CD8-positive, alpha-beta memory T cell (primary cell): Measurements from ENCODE around the gene LIMD2. TPM values are rescaled to one million over a fixed set of nuclear protein-coding genes. Genes with fewer than 3 reads are reported as not detected.

Experiments used
- CTCF ChIA-PET: fragments of 350-600 bp; sonication (Branson Sonifier 250); formaldehyde crosslinking; loops from one replicate; lab custom pipeline; 2021; ENCODE audit warnings: antibody characterized with exemption; lab: Charles Lee
- POLR2A ChIA-PET: fragments of 350-600 bp; sonication (Branson Sonifier 250); formaldehyde crosslinking; loops from one replicate; lab custom pipeline; 2021; ENCODE audit warnings: antibody characterized with exemption; lab: Charles Lee
- DNase-seq, 5 donors: peaks; one replicate each; pipeline versions ENCODE4 v3.0.0 to v3.0.0-alpha.2; 2020 to 2022; ENCODE audit warnings: mixed read lengths in 1 of 5
- H3K27ac ChIP-seq: one replicate; pipeline ENCODE4 v1.7.0; 2013; ENCODE audit warnings: low read depth, mild to moderate bottlenecking, low read length, moderate library complexity
- H3K27me3 ChIP-seq: 2 replicates; pipeline ENCODE4 v1.7.0; 2013; ENCODE audit warnings: low read length, mild to moderate bottlenecking; ENCODE audit not compliant: insufficient read depth, poor library complexity, severe bottlenecking
- H3K36me3 ChIP-seq: 2 replicates; pipeline ENCODE4 v1.7.0; 2013; ENCODE audit warnings: mild to moderate bottlenecking, low read length, moderate library complexity; ENCODE audit not compliant: insufficient read depth
- H3K4me1 ChIP-seq: 2 replicates; pipeline ENCODE4 v1.7.0; 2013; ENCODE audit warnings: mild to moderate bottlenecking, low read length, moderate library complexity; ENCODE audit not compliant: insufficient read depth
- H3K4me3 ChIP-seq: 2 replicates; pipeline ENCODE4 v1.7.0; 2013; ENCODE audit warnings: mild to moderate bottlenecking, low read length
- H3K9me3 ChIP-seq: 2 replicates; pipeline ENCODE4 v1.7.0; 2013; ENCODE audit warnings: mild to moderate bottlenecking, low read length
- H3K27ac Mint-ChIP-seq, 8 donors: one replicate each; pipeline ENCODE4 v1.8.0; 2020 to 2021; ENCODE audit warnings: mixed read lengths in 8 of 8, mild to moderate bottlenecking in 6 of 8, inconsistent platforms in 3 of 8, moderate library complexity in 3 of 8
- H3K27me3 Mint-ChIP-seq, 2 donors: one replicate each; pipeline ENCODE4 v1.8.0; 2020 to 2021; ENCODE audit warnings: mixed read lengths in 2 of 2, mild to moderate bottlenecking in 1 of 2, moderate library complexity in 1 of 2
- H3K36me3 Mint-ChIP-seq, 3 donors: one replicate each; pipeline ENCODE4 v1.8.0; 2020 to 2021; ENCODE audit warnings: mixed read lengths in 3 of 3, inconsistent platforms in 1 of 3, mild to moderate bottlenecking in 1 of 3
- H3K4me1 Mint-ChIP-seq, 3 donors: one replicate each; pipeline ENCODE4 v1.8.0; 2020 to 2021; ENCODE audit warnings: mixed read lengths in 3 of 3, inconsistent platforms in 1 of 3, mild to moderate bottlenecking in 1 of 3
- H3K4me3 Mint-ChIP-seq, 7 donors: one replicate each; pipeline ENCODE4 v1.8.0; 2020 to 2021; ENCODE audit warnings: mixed read lengths in 7 of 7, mild to moderate bottlenecking in 6 of 7, moderate library complexity in 4 of 7, inconsistent platforms in 2 of 7
- H3K9me3 Mint-ChIP-seq, 5 donors: one replicate each; pipeline ENCODE4 v1.8.0; 2020 to 2022; ENCODE audit warnings: mixed read lengths in 5 of 5, mild to moderate bottlenecking in 3 of 5, moderate library complexity in 2 of 5, inconsistent platforms in 1 of 5
- polyA plus RNA-seq: library from polyadenylated mRNA; unstranded; fragments of 300-500 nt; fragmentation: Illumina TruSeq; gene quantifications from one replicate; pipeline ENCODE4 v1.2.3, GENCODE V29; 2021
- total RNA-seq, 2 experiments: library from RNA; stranded (reverse); gene quantifications; one replicate each; pipeline ENCODE4 v1.2.3, GENCODE V29; 2021

The LIMD2 gene
- total RNA-seq (100 to 1,000 TPM; 236 to 240 TPM), polyA plus RNA-seq (495 TPM)

DNA sequence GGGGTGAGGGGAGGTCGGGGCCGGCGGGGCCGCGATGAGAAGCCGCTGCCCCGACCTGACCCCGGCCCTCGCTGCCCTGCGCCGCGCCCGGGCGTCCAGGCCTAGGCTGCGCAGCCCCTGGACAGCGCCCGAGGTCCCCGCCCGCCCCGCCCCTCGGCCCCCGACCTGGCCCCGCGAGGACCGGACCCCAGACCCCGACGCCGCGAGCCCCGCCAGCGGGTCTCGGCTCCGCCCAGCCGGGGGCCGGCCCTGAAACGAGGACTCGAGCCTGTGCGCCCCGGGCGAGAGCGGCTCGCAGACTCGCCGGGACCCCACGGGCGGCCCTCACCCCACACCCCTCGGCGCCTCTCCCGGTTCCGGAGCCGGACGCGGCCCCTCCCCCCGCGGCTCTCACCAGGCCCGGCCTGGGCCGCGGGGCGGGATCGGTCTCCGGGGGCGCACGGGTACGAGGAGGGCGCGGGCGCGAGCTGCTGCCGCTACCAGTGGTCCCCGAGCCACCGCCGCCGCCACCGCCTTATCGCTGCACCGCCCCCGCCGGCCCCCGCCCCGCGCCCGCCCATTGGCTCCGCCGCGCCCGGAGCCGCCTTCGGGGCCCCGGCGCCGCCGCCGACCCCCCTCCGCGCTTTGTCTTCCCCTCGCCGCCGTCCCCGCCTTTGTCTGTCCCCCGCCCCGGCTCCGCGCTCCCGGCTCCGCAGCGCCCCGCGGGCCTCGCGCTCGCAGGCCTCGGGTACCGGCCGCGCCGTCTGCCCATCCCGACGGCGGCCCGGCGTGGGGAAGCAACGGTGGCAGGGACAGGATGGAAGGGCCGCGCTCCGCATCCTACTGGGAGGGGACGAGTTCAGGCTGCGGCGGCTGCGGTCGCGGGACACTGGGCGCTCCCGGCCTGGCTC lies at the start of gene LIMD2:
TSS of gene LIMD2 (minus strand) at position 488 of the 890 bp plus-strand sequence. CDS start 827 bp downstream, outside the sequence.
- Histone ChIP-seq H3K27me3 (no peaks in the 10 kb centered on the region), H3K36me3 (peaks cover 19% of the 10 kb centered on the region), H3K27ac (peak within 1 kb of the TSS; percentile 75), H3K9me3 (no peaks in the 10 kb centered on the region), H3K4me1 (peaks cover 60% of the 10 kb centered on the region), H3K4me3 (peak within 1 kb of the TSS; percentile 95)
- Mint-ChIP-seq H3K9me3 (peaks cover 0 to 6% (median 0%) of the 10 kb centered on the region in 5 donors), H3K36me3 (peaks cover 7 to 72% (median 7%) of the 10 kb centered on the region in 3 donors), H3K4me1 (peaks cover 59 to 71% (median 65%) of the 10 kb centered on the region in 3 donors), H3K4me3 (peak within 1 kb of the TSS; percentile 93 to 100 (median 98)), H3K27ac (peak within 1 kb of the TSS; percentile 95 to 100 (median 99)), H3K27me3 (peaks cover 0 to 3% of the 10 kb centered on the region in 2 donors)
- ChIA-PET POLR2A (interaction anchor here (0.5 to 4.2 kb wide), 10 partner anchors 11 to 806 kb away, joined by 3 to 45 read pairs (median 7); partner anchors contain the start of genes CCDC47, DDX42, DDX5 and MAP3K3), CTCF (interaction anchor here (4.2 kb wide), 1 partner anchor 11 kb away, joined by 39 read pairs; no protein-coding TSS in a partner anchor)
- DNase-seq = peak; percentile 80 to 92 (median 83)

DNA sequence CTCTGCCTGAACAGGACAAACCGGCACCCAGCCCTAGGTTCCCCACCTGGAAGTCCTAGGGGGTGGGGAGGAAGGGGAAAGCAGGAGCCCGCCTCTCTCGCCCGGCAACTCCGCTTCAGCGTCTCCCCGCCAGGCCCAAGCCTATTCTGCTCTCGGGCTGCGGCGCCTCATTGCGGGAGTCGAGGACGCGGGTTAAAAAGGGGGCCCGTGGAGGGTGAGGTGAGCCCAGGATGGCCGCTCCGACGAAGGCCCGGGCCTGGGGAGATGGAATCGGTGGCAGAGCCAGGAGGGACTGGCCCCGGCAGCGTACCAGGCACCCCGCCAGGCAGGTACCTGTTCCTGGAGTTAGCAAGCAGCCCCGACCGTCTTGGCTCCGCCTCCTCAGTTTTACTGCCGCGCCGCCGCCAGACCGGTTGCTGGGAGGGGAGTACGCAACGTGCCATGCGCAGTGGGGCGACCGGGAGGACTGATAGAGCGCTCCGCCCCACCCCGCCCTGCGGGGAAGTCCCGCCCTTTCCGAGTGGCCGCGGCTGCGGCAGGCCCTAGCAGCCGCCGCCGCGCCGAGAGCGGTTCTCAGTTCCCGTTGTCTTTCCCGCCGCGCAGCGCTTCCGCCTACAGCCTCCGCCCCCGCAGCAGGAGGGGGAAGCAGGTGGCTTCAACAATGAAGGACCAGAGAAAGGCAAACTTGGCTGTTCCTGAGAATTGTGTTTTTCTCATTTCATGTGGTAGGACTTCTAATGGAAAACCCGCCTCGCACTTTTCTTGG lies 41.7 kb upstream of the LIMD2 start, which contains the start of gene STRADA:
TSS of gene STRADA (minus strand) at position 392 of the 766 bp plus-strand sequence. CDS start 13,430 bp downstream, outside the sequence.
- Histone ChIP-seq H3K4me1 (peaks cover 13% of the 10 kb centered on the region), H3K4me3 (peak within 1 kb of the TSS; percentile 86), H3K27ac (peak within 1 kb of the TSS; percentile 92), H3K9me3 (no peaks in the 10 kb centered on the region), H3K27me3 (no peaks in the 10 kb centered on the region), H3K36me3 (no peaks in the 10 kb centered on the region)
- CTCF ChIA-PET = interaction anchor here (0.6 to 1.5 kb wide), 9 partner anchors 8 to 114 kb away, joined by 3 to 8 read pairs (median 5); partner anchors contain the start of genes CCDC47 and DDX42
- peak within 1 kb of the TSS; percentile 86 to 96 (median 90) for H3K4me3 Mint-ChIP-seq
- DNase-seq = peak; percentile 98 to 99 (median 98)
- H3K9me3 Mint-ChIP-seq = no peaks in the 10 kb centered on the region
- H3K36me3 Mint-ChIP-seq = peaks cover 0 to 26% (median 3%) of the 10 kb centered on the region in 3 donors
- peaks cover 0 to 2% of the 10 kb centered on the region in 2 donors for H3K27me3 Mint-ChIP-seq
- POLR2A ChIA-PET = interaction anchor here (0.5 to 3.2 kb wide), 16 partner anchors 12 to 1324 kb away, joined by 4 to 54 read pairs (median 6); partner anchors contain the start of genes CCDC47, DDX42, LIMD2 and MAP3K3
- peaks cover 17 to 25% (median 21%) of the 10 kb centered on the region in 3 donors for H3K4me1 Mint-ChIP-seq
- H3K27ac Mint-ChIP-seq = peak within 1 kb of the TSS; percentile 93 to 98 (median 94)

DNA sequence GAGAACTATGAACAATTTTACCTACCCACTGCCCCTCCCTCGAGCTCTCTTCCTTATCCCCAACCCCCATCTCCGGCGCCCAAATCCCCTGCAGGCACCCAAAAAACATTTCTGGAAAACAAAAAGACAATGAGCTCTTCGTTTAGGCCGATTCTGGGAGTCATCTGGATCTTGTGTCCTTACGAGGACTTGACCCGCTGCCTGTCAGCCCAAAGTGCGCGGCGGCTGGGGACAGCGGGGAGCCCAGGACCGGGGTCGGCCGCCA lies 41.1 kb upstream of the LIMD2 start:
- CTCF ChIA-PET = interaction anchor here (0.9 to 1.0 kb wide), 3 partner anchors 9 to 38 kb away, joined by 3 to 4 read pairs (median 4); partner anchors contain the start of genes CCDC47 and DDX42
- peak overlapping the region; percentile 92 for H3K27ac ChIP-seq
- H3K9me3 Mint-ChIP-seq = no peaks in the 10 kb centered on the region
- peaks cover 0 to 2% of the 10 kb centered on the region in 2 donors for H3K27me3 Mint-ChIP-seq
- peaks cover 13% of the 10 kb centered on the region for H3K4me1 ChIP-seq
- H3K4me3 Mint-ChIP-seq = peak overlapping the region; percentile 86 to 96 (median 90)
- H3K9me3 ChIP-seq = no peaks in the 10 kb centered on the region
- peak overlapping the region; percentile 86 for H3K4me3 ChIP-seq
- peak overlapping the region; percentile 93 to 98 (median 94) for H3K27ac Mint-ChIP-seq
- POLR2A ChIA-PET = interaction anchor here (0.6 to 3.2 kb wide), 7 partner anchors 23 to 1325 kb away, joined by 3 to 54 read pairs (median 6); partner anchors contain the start of genes CCDC47, DDX42, FTSJ3 and PSMC5
- H3K27me3 ChIP-seq = no peaks in the 10 kb centered on the region
- peaks cover 17 to 25% (median 21%) of the 10 kb centered on the region in 3 donors for H3K4me1 Mint-ChIP-seq
- H3K36me3 ChIP-seq = no peaks in the 10 kb centered on the region
- no peak for DNase-seq
- peaks cover 0 to 23% (median 3%) of the 10 kb centered on the region in 3 donors for H3K36me3 Mint-ChIP-seq

DNA sequence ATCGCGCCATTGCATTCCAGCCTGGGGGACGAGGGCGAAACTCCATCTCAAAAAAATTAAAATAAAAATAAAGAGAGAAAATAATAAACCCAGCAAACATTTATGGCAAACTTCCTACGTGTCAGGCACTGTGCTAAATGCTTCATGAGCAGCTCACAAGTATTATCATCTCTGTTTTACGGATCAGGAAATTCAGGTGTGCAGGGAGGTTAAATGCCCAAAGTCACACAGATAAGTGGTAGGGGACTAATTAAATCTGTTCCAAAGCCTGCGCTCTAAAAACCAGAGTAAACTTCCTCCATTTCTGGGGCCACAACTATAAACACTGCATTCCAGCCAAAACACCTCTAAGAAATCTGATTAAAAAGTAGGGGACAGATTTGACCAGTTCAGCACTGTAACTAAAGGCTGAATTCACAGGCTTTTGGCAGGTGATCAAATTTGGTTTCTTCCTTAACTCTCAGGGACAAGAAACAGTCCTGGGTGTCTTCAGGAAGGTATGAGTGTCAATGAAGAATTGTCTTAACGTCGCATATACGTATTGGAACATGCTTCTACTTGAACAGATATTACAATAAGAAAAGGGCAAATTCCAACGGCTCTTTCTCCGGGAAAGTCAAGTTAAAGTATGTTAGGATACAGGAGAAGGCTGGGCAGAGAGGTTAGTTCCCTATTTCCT lies 40.7 kb upstream of the LIMD2 start:
- H3K36me3 Mint-ChIP-seq = peaks cover 0 to 18% (median 0%) of the 10 kb centered on the region in 3 donors
- H3K4me1 ChIP-seq = peaks cover 13% of the 10 kb centered on the region
- peak in 1 of 5 donors; percentile 13 for DNase-seq
- H3K9me3 Mint-ChIP-seq = no peaks in the 10 kb centered on the region
- no peaks in the 10 kb centered on the region for H3K9me3 ChIP-seq
- peak overlapping the region; percentile 92 for H3K27ac ChIP-seq
- H3K27me3 Mint-ChIP-seq = peaks cover 0 to 2% of the 10 kb centered on the region in 2 donors
- CTCF ChIA-PET = interaction anchor here (0.9 to 1.0 kb wide), 3 partner anchors 9 to 38 kb away, joined by 3 to 4 read pairs (median 4); partner anchors contain the start of genes CCDC47 and DDX42
- POLR2A ChIA-PET = interaction anchor here (0.6 to 3.2 kb wide), 7 partner anchors 23 to 1325 kb away, joined by 3 to 54 read pairs (median 6); partner anchors contain the start of genes CCDC47, DDX42, FTSJ3 and PSMC5
- H3K27me3 ChIP-seq = no peaks in the 10 kb centered on the region
- peaks cover 17 to 26% (median 23%) of the 10 kb centered on the region in 3 donors for H3K4me1 Mint-ChIP-seq
- peak overlapping the region; percentile 86 for H3K4me3 ChIP-seq
- peak overlapping the region; percentile 93 to 98 (median 94) for H3K27ac Mint-ChIP-seq
- H3K4me3 Mint-ChIP-seq = peak overlapping the region; percentile 86 to 96 (median 90)
- no peaks in the 10 kb centered on the region for H3K36me3 ChIP-seq

DNA sequence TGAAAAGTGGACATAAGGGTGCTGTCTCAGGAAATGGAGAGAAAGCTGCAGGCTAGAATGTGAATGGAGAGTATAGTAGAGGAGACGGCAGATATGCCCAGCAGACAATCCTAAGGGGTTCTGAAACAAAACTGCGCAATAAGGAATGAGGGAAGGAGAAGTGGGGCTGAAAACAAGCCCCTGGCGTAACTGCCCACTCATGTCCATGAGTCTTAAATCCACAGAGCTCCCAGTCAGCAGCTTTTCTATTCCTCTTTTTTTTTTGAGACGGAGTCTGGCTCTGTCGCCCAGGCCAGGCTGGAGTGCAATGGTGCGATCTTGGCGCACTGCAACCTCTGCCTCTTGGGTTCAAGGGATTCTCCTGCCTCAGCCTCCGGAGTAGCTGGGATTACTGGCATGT lies 35.8 kb upstream of the LIMD2 start:
- Histone ChIP-seq H3K27me3 (no peaks in the 10 kb centered on the region), H3K36me3 (no peaks in the 10 kb centered on the region), H3K4me1 (peaks cover 7% of the 10 kb centered on the region), H3K27ac (no peak overlapping the region), H3K9me3 (no peaks in the 10 kb centered on the region), H3K4me3 (no peak overlapping the region)
- CTCF ChIA-PET = interaction anchor here (1.2 to 3.0 kb wide), 3 partner anchors 29 to 38 kb away, joined by 3 to 9 read pairs (median 3); no protein-coding TSS in a partner anchor
- Mint-ChIP-seq H3K4me3 (no peak overlapping the region), H3K36me3 (peaks cover 0 to 4% (median 2%) of the 10 kb centered on the region in 3 donors), H3K9me3 (no peaks in the 10 kb centered on the region), H3K4me1 (peaks cover 10 to 25% (median 12%) of the 10 kb centered on the region in 3 donors), H3K27ac (peak overlapping the region in 2 of 8 donors; percentile 57 to 60), H3K27me3 (peaks cover 0 to 2% of the 10 kb centered on the region in 2 donors)
- DNase-seq = no peak
- POLR2A ChIA-PET = interaction anchor here (0.9 kb wide), 1 partner anchor 41 kb away, joined by 3 read pairs; no protein-coding TSS in a partner anchor

DNA sequence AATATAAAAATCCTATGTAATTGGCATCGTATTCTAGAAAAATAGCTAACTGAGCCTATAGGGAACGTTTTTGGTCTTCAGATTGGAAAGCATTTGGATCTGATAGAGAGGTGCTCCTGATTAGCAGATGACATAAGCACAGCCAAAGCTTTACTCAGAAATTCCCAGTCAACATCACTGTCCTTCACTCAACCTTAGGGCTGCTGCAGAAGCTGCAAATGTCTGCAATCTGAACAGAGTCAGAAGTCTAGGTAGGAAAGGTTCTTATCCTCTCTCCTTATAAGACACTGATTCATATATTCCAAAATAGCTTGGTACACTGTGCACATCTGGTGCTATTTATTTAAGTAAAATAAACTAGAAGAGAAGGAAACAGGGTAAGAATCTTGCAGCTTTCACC lies 22.5 kb upstream of the LIMD2 start:
- no peaks in the 10 kb centered on the region for H3K27me3 Mint-ChIP-seq
- H3K36me3 ChIP-seq = no peaks in the 10 kb centered on the region
- DNase-seq = no peak
- H3K27me3 ChIP-seq = no peaks in the 10 kb centered on the region
- H3K4me3 ChIP-seq = no peak overlapping the region
- peaks cover 0 to 3% (median 0%) of the 10 kb centered on the region in 3 donors for H3K4me1 Mint-ChIP-seq
- CTCF ChIA-PET = interaction anchor here (0.8 to 2.9 kb wide), 3 partner anchors 12 to 297 kb away, joined by 3 to 11 read pairs (median 3); no protein-coding TSS in a partner anchor
- no peaks in the 10 kb centered on the region for H3K9me3 ChIP-seq
- no peaks in the 10 kb centered on the region for H3K4me1 ChIP-seq
- POLR2A ChIA-PET = interaction anchor here (0.6 to 1.5 kb wide), 3 partner anchors 28 to 124 kb away, joined by 3 to 5 read pairs (median 4); no protein-coding TSS in a partner anchor
- H3K27ac ChIP-seq = no peak overlapping the region
- no peaks in the 10 kb centered on the region for H3K9me3 Mint-ChIP-seq
- no peak overlapping the region for H3K4me3 Mint-ChIP-seq
- H3K27ac Mint-ChIP-seq = peak overlapping the region in 1 of 8 donors; percentile 54
- H3K36me3 Mint-ChIP-seq = peaks cover 5 to 38% (median 7%) of the 10 kb centered on the region in 3 donors
